RWPE2 (cell line): ENCODE data around the gene SCUBE2.
A peak's percentile ranks its signal among the peaks of the same experiment; 100 is the strongest.

Experiments
- ATAC-seq: fragments of 200-7000 bp; cut with Tn5 transposase; 3 replicates; pipeline ENCODE4 v1.9.1; 2021; ENCODE audit warnings: low read depth
- DNase-seq: peaks from one replicate; pipeline ENCODE4 v3.0.0-alpha.2; 2020; ENCODE audit warnings: low spot score
- H3K27ac ChIP-seq: fragments of 450-650 bp; 2 replicates; pipeline ENCODE4 v1.5.1; 2017; ENCODE audit warnings: mild to moderate bottlenecking; ENCODE audit not compliant: poor library complexity, severe bottlenecking
- H3K27me3 ChIP-seq: fragments of 250-450 bp; sonication (Bioruptor Pico); 2 replicates; pipeline ENCODE4 v1.5.1; 2021; ENCODE audit warnings: mild to moderate bottlenecking, moderate library complexity; ENCODE audit not compliant: insufficient read depth, poor library complexity, severe bottlenecking
- H3K36me3 ChIP-seq: fragments of 250-450 bp; sonication (Bioruptor Pico); 2 replicates; pipeline ENCODE4 v1.5.1; 2020; ENCODE audit warnings: low read depth, mild to moderate bottlenecking, moderate library complexity
- H3K4me1 ChIP-seq: fragments of 250-450 bp; sonication (Bioruptor Pico); 2 replicates; pipeline ENCODE4 v1.5.1; 2021; ENCODE audit warnings: mild to moderate bottlenecking, moderate library complexity; ENCODE audit not compliant: insufficient read depth, poor library complexity, severe bottlenecking
- H3K4me3 ChIP-seq: fragments of 250-450 bp; sonication (Bioruptor Pico); 2 replicates; pipeline ENCODE4 v1.5.1; 2021; ENCODE audit warnings: mild to moderate bottlenecking, moderate library complexity; ENCODE audit not compliant: severe bottlenecking
- H3K9me3 ChIP-seq: fragments of 250-450 bp; sonication (Bioruptor Pico); 2 replicates; pipeline ENCODE4 v1.5.1; 2021; ENCODE audit warnings: mild to moderate bottlenecking, moderate library complexity; ENCODE audit not compliant: severe bottlenecking
- TF ChIP-seq, protein P1 (sequence below): fragments of 450-650 bp; IDR thresholded peaks from one replicate; pipeline ENCODE4 v1.5.1; 2017; ENCODE audit warnings: mild to moderate bottlenecking, moderate library complexity; ENCODE audit not compliant: poor library complexity, severe bottlenecking

The SCUBE2 gene

DNA sequence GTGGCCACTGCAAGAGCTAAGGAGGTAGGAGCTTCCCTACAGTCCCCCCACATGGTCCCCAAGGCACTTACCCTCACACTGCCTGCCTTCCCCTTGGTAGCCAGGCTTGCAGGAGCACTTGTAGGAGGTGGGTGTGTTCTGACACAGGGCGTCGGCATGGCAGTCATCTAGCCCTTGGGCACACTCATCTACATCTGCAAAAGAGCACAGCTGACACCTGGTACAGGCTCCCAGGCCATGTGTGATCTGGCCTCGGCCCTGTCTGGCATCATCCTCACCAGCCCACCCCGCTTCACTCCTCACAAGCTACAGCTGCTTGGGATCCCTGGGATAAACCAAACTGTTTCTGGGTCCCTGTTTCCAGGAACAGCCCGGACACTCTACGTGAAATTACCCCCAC, 1.8 kb downstream of the SCUBE2 start:
- H3K36me3 ChIP-seq, result no peaks in the 10 kb centered on the region

DNA sequence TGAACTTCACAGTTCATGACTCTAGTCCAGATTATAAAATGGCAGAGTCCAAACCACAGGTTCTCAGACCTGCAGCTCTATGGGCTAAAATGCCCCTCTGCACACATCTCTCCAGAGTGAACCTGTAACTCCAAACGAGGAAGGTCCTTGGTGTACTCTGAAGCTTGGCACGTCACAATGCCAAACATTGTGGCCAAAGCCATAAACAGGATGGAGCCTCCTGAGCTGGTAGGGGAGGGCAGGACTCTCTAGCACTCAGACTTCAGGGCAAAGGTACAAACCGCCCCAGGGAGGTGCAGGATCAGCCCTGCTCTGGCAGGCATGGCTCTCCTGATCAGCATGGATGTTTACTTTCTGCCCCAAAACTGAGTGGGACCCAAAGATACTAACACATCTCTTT, 2.3 kb downstream of the SCUBE2 start:
- ATAC-seq, result no peak
- TF ChIP-seq, protein P1, sequence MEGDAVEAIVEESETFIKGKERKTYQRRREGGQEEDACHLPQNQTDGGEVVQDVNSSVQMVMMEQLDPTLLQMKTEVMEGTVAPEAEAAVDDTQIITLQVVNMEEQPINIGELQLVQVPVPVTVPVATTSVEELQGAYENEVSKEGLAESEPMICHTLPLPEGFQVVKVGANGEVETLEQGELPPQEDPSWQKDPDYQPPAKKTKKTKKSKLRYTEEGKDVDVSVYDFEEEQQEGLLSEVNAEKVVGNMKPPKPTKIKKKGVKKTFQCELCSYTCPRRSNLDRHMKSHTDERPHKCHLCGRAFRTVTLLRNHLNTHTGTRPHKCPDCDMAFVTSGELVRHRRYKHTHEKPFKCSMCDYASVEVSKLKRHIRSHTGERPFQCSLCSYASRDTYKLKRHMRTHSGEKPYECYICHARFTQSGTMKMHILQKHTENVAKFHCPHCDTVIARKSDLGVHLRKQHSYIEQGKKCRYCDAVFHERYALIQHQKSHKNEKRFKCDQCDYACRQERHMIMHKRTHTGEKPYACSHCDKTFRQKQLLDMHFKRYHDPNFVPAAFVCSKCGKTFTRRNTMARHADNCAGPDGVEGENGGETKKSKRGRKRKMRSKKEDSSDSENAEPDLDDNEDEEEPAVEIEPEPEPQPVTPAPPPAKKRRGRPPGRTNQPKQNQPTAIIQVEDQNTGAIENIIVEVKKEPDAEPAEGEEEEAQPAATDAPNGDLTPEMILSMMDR, result no peak
- H3K36me3 ChIP-seq, result no peaks in the 10 kb centered on the region
- no peaks in the 10 kb centered on the region for H3K9me3 ChIP-seq
- peaks cover 22% of the 10 kb centered on the region for H3K27me3 ChIP-seq
- no peaks in the 10 kb centered on the region for H3K4me1 ChIP-seq
- no peak overlapping the region for H3K4me3 ChIP-seq
- H3K27ac ChIP-seq, result no peak overlapping the region
- DNase-seq, result no peak

More for the DNA sequence above, 1.8 kb downstream of the SCUBE2 start:
- no peaks in the 10 kb centered on the region for H3K4me1 ChIP-seq
- no peak overlapping the region for H3K4me3 ChIP-seq
- DNase-seq (no peak), ATAC-seq (peak; percentile 28; the same call in 1 of the 3 replicates)
- TF ChIP-seq, protein P1, result no peak
- no peaks in the 10 kb centered on the region for H3K9me3 ChIP-seq
- H3K27ac ChIP-seq, result no peak overlapping the region
- H3K27me3 ChIP-seq, result peaks cover 22% of the 10 kb centered on the region

DNA sequence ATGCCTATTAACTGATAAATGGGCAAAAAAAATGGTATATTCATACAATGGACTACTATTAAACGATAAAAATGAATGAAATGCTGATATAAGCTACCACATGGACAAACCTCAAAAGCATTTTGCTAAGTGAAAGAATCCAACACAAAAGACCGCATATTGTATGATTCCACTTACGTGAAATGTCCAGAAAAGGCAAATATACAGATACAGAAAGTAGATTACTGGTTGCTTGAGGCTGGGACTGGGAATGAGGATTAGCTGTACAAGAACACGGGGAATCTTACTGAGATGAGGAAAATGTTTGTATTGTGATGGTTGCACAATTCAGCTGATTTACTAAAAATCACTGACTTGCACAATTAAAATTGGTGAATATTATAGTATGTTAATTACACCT, 8.8 kb downstream of the SCUBE2 start:
- Histone ChIP-seq H3K4me1 (no peaks in the 10 kb centered on the region), H3K27ac (no peak overlapping the region), H3K9me3 (no peaks in the 10 kb centered on the region), H3K27me3 (no peaks in the 10 kb centered on the region), H3K36me3 (no peaks in the 10 kb centered on the region), H3K4me3 (no peak overlapping the region)
- ATAC-seq (no peak), DNase-seq (no peak)
- TF ChIP-seq, protein P1, result no peak

DNA sequence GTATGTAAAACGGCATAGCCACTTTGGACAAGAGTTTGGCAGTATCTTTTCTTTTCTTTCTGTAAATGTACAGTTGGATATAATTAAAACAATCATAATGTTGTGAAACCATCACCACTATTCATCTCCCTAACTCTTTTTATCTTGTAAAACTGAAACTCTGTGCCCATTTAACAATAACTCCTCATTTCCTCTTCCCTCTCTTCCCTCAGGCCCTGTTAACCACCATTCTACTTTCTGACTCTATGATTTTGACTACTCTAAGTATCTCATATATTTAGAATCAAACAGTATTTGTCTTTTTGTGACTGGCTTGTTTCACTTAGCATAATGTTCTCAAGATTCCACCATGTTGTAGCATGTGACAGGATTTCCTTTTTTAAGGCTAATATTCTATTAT, 10.2 kb downstream of the SCUBE2 start:
- Histone ChIP-seq H3K36me3 (no peaks in the 10 kb centered on the region), H3K27me3 (no peaks in the 10 kb centered on the region), H3K4me1 (no peaks in the 10 kb centered on the region), H3K4me3 (no peak overlapping the region), H3K9me3 (no peaks in the 10 kb centered on the region), H3K27ac (no peak overlapping the region)
- DNase-seq, result no peak
- TF ChIP-seq, protein P1, result no peak
- no peak for ATAC-seq

DNA sequence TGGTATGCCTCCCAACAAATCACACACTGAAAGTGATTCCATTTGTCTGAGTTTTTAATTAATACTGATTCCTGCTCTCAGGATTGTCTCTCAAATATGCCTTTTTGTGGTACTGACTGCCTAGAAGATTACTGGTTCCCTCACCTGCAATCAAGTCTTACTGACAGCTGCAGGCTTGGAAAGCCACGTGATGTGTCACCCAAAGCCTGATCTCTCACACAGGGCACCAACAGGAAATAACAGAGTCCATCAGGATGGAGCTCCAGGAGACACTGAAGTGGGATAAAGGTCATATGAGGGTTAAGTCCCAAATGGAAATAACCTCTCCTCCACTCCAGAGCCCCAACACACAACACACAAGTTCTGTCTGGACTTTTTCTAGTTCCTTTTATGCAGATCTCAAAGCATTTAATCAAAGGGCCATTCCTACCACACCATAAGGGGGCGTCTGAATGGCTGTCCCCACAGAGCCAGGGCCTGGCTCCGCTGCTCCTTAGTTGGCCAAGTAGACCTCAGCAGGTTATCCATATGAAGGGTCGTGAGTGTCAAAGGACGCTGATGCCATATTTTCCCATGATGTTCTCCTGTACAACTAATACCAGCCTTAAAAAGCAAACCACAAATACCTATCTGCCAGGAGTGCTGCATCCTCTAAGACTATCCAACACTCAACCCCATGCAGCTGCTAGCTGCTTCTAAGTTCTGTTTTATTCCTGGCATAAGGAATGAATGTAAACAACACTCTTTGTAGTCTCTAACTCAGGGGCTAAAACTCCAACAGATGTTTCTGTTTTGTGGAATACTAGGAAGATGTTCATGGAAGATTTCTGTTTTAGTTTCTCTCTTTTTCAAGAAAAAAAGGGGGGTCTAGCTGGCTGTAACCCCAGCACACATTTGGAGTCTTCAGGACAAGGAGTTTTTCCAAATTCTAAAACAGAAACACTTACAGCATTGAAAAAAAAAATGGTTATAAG, 13.0 kb downstream of the SCUBE2 start:
- TF ChIP-seq, protein P1, result no peak
- no peak for ATAC-seq
- Histone ChIP-seq H3K27me3 (no peaks in the 10 kb centered on the region), H3K36me3 (no peaks in the 10 kb centered on the region), H3K27ac (no peak overlapping the region), H3K4me1 (no peaks in the 10 kb centered on the region), H3K4me3 (no peak overlapping the region), H3K9me3 (no peaks in the 10 kb centered on the region)
- no peak for DNase-seq
